ENCODE results near the gene MYL5.

- TF ChIP-seq POLR2AphosphoS5 (IDR thresholded peaks at IDR 0.05; ENCODE audit: borderline replicate concordance, low read depth, low read length) (no peak), EZH2 (IDR thresholded peaks at IDR 0.05) (no peak), FOXP2 (optimal IDR thresholded peaks at IDR 0.05; ENCODE audit: control extremely low read depth, extremely low read length, insufficient read depth) (no peak)
Observed at GRCh38 chr4:653831-654502, 20.4 kb upstream of the MYL5 start.

Data from SK-N-MC (cell line).